Anterior cingulate cortex (tissue), 58 donors: ENCODE results near the gene BHLHE23.

Experiments
- DNase-seq, 58 donors: peaks; one replicate each; lab custom pipeline; 2025; lab: John Stamatoyannopoulos, UW

Gene BHLHE23

DNA sequence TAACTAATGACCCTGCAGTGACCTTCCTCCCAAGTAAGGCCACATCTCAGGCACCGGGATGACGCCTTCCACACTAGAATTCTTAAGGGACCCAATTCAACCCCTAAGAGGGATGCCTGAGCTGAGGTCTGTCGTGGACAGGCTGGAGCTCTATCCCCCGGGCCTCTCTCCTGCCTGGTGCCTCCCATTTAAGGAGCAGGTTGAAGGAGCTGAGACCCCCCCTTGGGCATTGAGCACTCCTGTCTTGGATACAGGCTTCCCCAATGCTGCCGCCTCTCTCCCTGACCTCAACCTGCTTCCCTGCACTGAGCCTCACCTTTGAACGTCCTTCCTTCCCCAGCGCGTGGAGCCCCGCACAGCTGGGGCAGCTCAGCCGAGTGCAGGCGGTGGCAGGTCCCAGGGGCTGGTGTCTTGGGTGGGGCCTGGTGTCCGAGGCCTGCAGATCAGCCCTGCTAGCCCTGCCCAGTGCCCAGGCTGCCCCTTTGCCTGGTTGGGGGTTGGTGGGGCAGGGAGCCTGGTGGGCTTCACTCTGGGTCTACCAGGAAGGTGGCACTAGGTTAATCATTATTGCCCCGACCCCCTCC, 19.9 kb upstream of the BHLHE23 start:
- no peak for DNase-seq

DNA sequence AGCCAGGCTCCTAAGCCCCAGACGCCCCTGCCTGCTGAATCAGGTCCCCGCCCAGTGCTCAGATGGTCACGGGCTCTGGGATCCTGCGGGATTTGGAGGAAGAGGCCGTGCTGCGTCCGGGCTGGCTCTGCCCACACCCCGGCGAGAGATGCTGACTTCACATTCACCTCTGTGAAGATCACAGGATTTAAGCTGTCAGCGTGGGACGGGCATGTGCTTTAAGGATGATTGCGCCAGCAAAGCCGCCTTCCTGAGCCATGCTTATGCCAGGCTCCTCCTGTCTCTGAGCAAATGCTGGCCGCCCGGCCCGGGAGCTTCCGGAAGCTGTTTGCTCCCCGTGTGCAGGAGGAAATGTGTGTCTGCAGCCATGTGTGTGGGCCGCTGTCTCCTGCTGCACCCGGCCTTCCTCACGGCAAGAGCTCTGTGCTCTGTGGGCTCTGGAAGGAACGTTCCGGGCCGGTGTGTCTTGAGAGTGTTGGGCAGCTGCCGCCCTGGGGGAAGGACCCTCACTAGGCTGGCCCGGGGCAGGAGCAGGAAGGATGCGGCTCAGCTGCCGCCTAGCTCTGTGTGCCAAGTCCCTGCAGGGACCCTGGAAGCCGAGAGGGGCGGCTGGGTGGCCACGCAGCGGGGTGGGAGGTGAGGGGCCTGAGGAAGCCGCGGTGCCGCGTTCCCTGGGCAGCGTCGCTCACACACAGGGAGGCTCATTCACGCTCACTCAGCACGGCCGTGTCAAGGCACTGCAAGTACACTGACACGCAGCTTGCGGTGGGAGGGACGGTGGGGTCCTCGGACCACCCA, 19.0 kb upstream of the BHLHE23 start:
- DNase-seq = peak in 12 of 58 donors; percentile 2 to 24 (median 12)

GRCh38 chr20:63024573-63025392, 18.0 kb upstream of the BHLHE23 start:
- DNase-seq = no peak

DNA sequence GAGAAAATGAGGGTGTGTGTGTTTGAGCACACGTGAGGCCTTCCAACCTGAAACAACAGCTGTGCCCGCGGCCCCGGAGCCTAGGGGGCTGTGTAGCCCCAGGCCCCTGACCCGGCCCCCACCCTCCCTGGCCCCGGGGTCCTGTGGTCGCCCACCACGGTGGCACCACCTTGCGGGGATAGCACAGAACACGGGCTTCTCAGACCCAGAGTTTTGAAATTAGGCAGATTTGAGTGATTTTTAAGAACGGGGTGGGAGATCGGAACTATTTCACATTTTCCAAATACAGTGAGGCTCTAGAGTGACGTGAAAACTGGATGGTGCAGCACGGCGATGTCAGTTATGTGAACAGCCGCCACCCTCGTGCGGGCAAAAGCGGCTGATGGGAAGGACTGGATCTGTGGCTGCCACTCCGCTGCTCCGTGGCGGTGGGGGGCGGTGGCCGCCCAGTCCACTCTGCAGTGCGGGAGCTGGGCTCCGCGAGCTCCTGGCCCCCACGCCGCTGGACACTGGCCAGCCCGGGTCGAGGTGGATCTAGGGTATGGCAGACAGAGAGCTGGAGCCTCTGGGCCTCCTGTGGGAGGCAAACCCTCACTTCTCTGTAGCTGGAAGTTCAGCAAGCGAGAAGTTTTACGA, 17.3 kb upstream of the BHLHE23 start:
- no peak for DNase-seq

- DNase-seq = no peak
Observed at GRCh38 chr20:63023071-63023935, 16.5 kb upstream of the BHLHE23 start.

- DNase-seq = no peak
Observed at GRCh38 chr20:63022501-63022900, 15.7 kb upstream of the BHLHE23 start.

- DNase-seq = no peak
Observed at GRCh38 chr20:63021356-63022321, 14.9 kb upstream of the BHLHE23 start.

GRCh38 chr20:63020681-63021080, 13.9 kb upstream of the BHLHE23 start:
- no peak for DNase-seq

GRCh38 chr20:63017826-63018411, 11.2 kb upstream of the BHLHE23 start:
- DNase-seq = no peak

DNA sequence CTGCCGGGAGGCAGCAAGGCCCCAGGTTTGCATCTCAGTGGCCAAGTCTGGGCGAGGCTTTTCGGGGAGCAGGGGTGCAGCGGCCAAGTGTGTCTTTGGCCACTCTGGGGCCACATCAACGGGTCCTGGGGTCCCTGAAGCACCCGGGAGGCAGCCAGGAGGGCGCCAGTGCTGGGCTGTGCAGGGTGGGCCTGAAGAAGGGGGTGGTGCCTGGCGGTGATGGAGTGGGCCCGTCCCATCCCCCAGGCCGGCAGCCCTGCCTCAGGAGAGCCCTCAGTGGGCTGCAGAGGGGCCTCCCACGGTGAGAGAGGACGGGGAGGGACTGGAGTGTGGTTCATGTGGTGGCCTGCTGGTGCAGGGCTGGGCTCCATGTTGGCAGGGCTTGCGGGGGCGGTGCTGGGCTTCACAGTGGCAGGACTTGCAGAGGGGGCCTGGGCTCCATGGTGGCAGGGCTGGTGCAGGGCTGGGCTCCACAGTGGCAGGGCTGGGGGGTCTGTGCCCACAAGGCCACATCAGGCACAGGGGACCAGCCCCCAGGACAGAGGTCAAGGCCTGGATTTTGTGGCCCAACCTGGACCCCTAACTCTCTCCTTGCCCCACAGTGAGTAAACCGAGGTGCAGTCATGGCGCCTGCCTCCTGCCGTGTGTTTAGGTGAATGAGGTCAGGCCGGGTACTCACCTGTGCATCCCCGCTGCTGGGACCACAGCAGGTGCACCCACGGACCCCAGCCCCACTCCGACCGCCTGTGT, 10.5 kb upstream of the BHLHE23 start:
- no peak for DNase-seq

- DNase-seq = no peak
Observed at GRCh38 chr20:63016514-63017075, 9.8 kb upstream of the BHLHE23 start.

GRCh38 chr20:63015662-63016361, 9.0 kb upstream of the BHLHE23 start:
- DNase-seq = no peak

GRCh38 chr20:63015147-63015661, 8.4 kb upstream of the BHLHE23 start:
- DNase-seq = no peak

DNA sequence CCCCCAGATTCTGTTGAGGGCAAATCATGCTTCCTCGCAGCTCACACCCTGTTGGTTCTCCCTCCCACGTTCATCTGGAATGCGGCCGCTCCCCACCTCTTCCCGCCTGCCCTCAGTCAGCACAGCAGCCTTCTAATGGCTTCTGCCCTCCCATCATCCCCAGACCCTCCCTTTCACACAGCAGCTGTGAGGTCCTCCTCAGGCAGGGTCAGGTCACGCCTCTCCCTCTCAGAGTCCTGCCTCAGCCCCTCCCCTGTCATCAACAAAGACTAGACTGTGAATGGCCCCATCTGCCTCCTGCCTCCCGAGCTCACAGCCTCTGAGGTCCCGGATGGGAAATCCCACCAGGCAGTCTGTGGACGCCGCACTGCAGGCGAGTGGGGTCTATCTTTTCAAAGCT, 7.9 kb upstream of the BHLHE23 start:
- no peak for DNase-seq

- no peak for DNase-seq
Observed at GRCh38 chr20:63014287-63014686, 7.5 kb upstream of the BHLHE23 start.

- DNase-seq = no peak
Observed at GRCh38 chr20:63013207-63013606, 6.4 kb upstream of the BHLHE23 start.
